Measurements from ENCODE around the gene SSC5D. TPM values are rescaled to one million over a fixed set of nuclear protein-coding genes. Genes with fewer than 3 reads are reported as not detected.

The SSC5D gene
- total RNA-seq, 1 donor from 2014 or later: 34.5 TPM

DNA sequence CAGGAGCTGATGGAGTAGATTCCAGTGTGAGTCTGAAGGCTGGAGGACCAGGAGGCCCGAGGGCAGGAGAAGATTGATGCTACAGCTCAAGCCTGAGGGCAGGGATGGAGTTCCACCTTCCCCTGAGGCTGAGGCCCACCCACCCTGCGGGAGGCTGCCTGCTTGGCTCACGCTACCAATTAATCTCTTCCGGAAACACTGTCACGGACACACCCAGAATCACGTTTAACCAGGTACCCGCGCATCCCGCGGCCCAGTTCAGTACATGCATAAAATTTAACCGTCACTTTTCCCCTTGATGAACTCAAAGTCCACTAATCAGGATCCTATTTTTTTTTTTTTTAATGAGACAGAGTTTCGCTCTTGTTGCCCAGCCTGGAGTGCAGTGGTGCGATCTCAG, 17.0 kb upstream of the SSC5D start:
- DNase-seq (ENCODE audit: low spot score): no peak
- no peaks in the 10 kb centered on the region for H3K9me3 Mint-ChIP-seq (ENCODE audit: low read depth)
- TF ChIP-seq, protein P1, sequence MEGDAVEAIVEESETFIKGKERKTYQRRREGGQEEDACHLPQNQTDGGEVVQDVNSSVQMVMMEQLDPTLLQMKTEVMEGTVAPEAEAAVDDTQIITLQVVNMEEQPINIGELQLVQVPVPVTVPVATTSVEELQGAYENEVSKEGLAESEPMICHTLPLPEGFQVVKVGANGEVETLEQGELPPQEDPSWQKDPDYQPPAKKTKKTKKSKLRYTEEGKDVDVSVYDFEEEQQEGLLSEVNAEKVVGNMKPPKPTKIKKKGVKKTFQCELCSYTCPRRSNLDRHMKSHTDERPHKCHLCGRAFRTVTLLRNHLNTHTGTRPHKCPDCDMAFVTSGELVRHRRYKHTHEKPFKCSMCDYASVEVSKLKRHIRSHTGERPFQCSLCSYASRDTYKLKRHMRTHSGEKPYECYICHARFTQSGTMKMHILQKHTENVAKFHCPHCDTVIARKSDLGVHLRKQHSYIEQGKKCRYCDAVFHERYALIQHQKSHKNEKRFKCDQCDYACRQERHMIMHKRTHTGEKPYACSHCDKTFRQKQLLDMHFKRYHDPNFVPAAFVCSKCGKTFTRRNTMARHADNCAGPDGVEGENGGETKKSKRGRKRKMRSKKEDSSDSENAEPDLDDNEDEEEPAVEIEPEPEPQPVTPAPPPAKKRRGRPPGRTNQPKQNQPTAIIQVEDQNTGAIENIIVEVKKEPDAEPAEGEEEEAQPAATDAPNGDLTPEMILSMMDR (IDR thresholded peaks at IDR 0.05): no peak
- no peak overlapping the region for H3K27ac Mint-ChIP-seq (ENCODE audit: unreplicated experiment)
- no peaks in the 10 kb centered on the region for H3K27me3 Mint-ChIP-seq (ENCODE audit: low read depth)
- H3K4me3 Mint-ChIP-seq (ENCODE audit: unreplicated experiment): no peak overlapping the region
- H3K4me1 Mint-ChIP-seq (ENCODE audit: low read depth): peaks cover 24% of the 10 kb centered on the region
- no peaks in the 10 kb centered on the region for H3K36me3 Mint-ChIP-seq (ENCODE audit: low read depth)

DNA sequence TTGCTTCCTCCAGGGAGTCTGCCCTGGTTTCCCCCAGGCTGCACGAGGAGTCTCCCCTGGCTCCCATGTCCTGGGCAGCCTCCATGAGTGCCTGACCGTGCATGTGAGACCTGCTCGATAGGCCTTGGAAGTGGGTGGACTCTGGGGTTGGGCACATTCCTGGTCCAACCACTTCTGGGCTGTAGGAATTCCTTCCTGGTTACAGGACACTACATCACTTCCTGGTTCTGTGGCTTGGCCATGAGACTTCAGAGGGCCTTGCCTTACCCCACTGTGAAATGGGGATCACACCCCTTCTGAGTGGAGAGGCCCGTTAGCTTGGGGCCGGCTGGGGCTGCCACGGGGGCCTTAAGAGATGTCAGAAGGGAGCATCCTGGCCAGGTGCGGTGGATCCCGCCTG, 15.8 kb upstream of the SSC5D start:
- H3K4me1 Mint-ChIP-seq (ENCODE audit: low read depth): peaks cover 27% of the 10 kb centered on the region
- TF ChIP-seq, protein P1 (IDR thresholded peaks at IDR 0.05): no peak
- DNase-seq (ENCODE audit: low spot score): no peak
- H3K9me3 Mint-ChIP-seq (ENCODE audit: low read depth): no peaks in the 10 kb centered on the region
- H3K4me3 Mint-ChIP-seq (ENCODE audit: unreplicated experiment): no peak overlapping the region
- no peak overlapping the region for H3K27ac Mint-ChIP-seq (ENCODE audit: unreplicated experiment)
- H3K36me3 Mint-ChIP-seq (ENCODE audit: low read depth): no peaks in the 10 kb centered on the region
- no peaks in the 10 kb centered on the region for H3K27me3 Mint-ChIP-seq (ENCODE audit: low read depth)

DNA sequence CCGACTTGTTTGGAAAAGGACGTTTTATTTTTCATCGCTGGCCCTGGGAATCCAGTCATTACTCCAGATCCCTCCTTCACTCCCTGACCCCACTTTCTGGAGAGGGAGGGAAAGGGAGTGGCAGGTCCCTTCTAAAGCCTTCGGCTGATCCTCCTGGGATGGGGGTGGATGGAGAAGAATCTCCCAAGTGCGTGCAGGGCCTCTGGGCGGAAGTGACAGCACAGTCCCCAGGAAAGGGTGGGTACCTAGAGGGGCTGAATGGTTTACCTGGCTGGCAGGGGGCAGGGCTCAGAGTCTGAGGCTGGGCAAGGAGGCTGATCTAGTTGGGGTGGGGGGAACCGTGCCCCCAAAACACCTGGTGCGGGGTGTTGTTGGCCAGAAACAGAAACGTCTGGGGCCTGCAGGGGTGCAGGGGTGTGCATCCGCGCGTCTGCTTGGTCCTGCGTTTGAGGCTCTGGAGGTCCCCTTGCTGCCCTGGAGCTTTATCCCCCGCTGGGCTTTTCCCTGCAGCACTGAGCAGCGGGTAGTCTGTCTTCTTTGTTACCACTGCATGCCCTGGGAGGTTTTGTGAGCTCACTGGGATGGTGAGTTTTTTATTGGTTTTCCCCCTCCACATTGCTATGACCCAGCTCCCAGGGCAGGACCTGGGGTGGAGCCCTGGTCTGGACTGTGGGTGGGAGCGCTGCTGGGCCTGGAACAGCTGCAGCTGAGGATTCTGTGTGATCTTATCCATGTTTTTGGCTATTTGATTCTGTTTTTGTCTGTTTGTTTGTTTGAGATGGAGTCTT, 14.8 kb upstream of the SSC5D start:
- H3K4me1 Mint-ChIP-seq (ENCODE audit: low read depth): peaks cover 31% of the 10 kb centered on the region
- H3K9me3 Mint-ChIP-seq (ENCODE audit: low read depth): no peaks in the 10 kb centered on the region
- no peak for DNase-seq (ENCODE audit: low spot score)
- H3K36me3 Mint-ChIP-seq (ENCODE audit: low read depth): no peaks in the 10 kb centered on the region
- no peak overlapping the region for H3K27ac Mint-ChIP-seq (ENCODE audit: unreplicated experiment)
- TF ChIP-seq, protein P1 (IDR thresholded peaks at IDR 0.05): no peak
- no peaks in the 10 kb centered on the region for H3K27me3 Mint-ChIP-seq (ENCODE audit: low read depth)
- H3K4me3 Mint-ChIP-seq (ENCODE audit: unreplicated experiment): no peak overlapping the region

DNA sequence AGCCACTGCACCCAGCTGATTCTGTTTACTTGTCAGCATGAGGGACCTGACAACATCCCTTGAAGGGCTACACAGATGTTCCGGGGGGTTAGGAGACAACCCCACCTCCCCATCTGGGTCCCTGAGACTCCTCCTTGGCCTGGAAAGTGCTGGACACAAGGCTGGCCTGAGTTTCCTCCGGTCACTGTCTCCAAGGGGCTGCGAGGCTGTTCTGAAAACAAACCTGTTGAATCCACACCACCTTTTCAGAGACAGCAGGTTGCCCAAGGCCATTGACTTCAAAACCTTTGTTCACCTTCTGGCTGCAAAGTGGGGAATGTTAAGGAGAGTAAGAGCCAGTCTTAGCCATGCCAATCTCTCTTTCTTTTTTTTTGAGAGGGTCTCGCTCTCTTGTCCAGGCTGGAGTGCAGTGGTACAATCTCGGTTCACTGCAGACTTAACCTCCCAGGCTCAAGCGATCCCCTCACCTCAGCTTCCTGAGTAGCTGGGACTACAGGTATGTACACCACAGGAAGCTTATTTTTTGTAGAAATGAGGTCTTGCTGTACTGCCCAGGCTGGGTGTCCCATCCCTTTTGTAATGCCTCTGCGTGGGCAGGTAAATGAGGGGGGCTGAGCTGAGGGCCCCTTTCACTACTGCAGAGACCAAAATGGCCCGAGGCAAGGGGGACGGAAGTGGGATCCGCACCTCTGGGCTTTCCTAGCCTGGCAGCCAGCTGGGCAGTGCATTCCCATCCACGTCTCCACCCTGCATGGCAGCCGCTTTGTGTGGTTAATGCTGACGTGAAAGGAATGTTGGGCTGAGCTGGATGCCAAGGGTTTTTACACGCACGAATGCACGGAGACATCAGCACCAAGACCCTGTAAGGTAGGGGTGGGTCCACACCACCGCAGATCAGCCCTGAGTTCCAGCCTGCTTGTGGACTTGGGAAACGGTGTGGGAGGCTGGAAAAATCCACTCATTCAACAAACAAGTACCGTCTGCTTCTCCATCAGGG, 13.7 kb upstream of the SSC5D start:
- Mint-ChIP-seq H3K27me3 (ENCODE audit: low read depth) (no peaks in the 10 kb centered on the region), H3K9me3 (ENCODE audit: low read depth) (no peaks in the 10 kb centered on the region), H3K4me1 (ENCODE audit: low read depth) (peaks cover 41% of the 10 kb centered on the region), H3K4me3 (ENCODE audit: unreplicated experiment) (no peak overlapping the region), H3K36me3 (ENCODE audit: low read depth) (no peaks in the 10 kb centered on the region), H3K27ac (ENCODE audit: unreplicated experiment) (peak overlapping the region; percentile 96)
- TF ChIP-seq, protein P1 (IDR thresholded peaks at IDR 0.05): no peak
- peak; percentile 68 for DNase-seq (ENCODE audit: low spot score)

DNA sequence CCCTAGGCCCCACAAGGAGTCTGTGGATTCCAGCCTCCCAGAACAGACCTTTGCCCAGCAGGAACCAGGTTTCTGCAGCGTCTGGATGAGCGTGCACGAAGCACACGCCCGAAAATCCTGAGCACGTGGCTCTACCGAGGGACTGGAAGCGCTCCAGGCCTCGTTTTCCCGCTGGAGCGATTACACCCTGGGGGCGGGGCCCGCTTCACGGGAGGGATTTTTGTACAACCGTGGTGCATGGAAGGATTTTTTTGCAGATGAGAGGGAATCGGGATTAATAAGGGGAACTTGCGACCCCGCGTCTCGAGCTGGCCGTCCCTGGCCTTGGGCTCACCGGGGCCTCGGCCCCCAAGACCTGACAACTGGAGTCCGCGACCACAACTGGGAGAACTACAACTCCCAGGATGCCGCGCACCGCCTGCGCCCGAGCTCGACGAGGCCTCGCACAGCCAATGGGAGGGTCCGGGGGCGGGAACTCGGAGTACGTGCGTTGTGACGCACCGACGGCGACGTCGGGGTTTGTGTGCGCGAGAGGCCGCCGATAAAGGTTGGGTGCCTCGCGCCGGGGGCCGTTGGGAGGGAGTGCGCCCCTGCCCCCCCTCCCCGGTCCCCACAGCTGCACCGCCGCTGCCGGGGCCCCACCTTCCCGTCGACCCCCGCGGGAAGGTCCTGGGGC, 12.0 kb upstream of the SSC5D start, which contains the start of gene ZNF628:
ZNF628 (plus strand) TSS at position 518 of the 676 bp plus-strand sequence. CDS start 3,294 bp downstream, outside the sequence.
- Mint-ChIP-seq H3K36me3 (ENCODE audit: low read depth) (no peaks in the 10 kb centered on the region), H3K4me3 (ENCODE audit: unreplicated experiment) (peak within 1 kb of the TSS; percentile 94), H3K4me1 (ENCODE audit: low read depth) (peaks cover 41% of the 10 kb centered on the region), H3K27me3 (ENCODE audit: low read depth) (no peaks in the 10 kb centered on the region), H3K27ac (ENCODE audit: unreplicated experiment) (peak within 1 kb of the TSS; percentile 96), H3K9me3 (ENCODE audit: low read depth) (no peaks in the 10 kb centered on the region)
- peak; percentile 99 for DNase-seq (ENCODE audit: low spot score)
- TF ChIP-seq, protein P1 (IDR thresholded peaks at IDR 0.05): no peak

Measured in chondrocyte (in vitro differentiated cells).